NCI-H460 (cell line): ENCODE results near the gene SPATA25. TPM values are rescaled to one million over a fixed set of nuclear protein-coding genes. Genes with fewer than 3 reads are reported as not detected.
"Not testable (repeated sequence)": the region's sequence is repeated elsewhere in the genome, so short reads cannot be mapped to it uniquely, and the experiment has no call there.

Source experiments
- DNase-seq: peaks from one replicate; pipeline ENCODE4 v3.0.0-alpha.2; 2016; ENCODE audit warnings: low read depth; ENCODE audit errors: extremely low read depth
- total RNA-seq: library from RNA; depleted of rRNA; stranded (reverse); fragments of >200 nt; shearing (Covaris generic); gene quantifications from 2 replicates; pipeline ENCODE4 v1.2.3, GENCODE V29; 2014

The SPATA25 gene
- total RNA-seq, 1 experiment from 2014 or later = not detected

DNA sequence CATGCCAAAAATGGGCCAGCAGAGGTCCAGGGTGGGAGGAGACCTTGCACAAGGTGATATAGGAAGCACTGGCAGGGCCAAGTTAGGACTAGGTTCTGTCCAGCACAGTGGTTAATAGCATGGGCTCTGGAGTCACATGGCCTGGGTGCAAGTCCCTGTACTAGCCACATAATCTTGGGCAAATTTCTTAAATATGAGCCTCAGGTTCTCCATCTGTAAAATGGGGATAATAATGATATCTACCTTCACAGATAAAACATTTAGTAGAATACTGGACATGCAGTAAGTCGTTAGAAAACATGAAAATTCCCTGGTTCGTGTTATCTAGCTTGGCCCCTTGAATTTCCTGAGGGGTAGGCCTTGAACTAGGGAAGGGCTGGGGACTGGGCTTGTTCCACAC, 9.9 kb upstream of the SPATA25 start:
- no peak for DNase-seq

DNA sequence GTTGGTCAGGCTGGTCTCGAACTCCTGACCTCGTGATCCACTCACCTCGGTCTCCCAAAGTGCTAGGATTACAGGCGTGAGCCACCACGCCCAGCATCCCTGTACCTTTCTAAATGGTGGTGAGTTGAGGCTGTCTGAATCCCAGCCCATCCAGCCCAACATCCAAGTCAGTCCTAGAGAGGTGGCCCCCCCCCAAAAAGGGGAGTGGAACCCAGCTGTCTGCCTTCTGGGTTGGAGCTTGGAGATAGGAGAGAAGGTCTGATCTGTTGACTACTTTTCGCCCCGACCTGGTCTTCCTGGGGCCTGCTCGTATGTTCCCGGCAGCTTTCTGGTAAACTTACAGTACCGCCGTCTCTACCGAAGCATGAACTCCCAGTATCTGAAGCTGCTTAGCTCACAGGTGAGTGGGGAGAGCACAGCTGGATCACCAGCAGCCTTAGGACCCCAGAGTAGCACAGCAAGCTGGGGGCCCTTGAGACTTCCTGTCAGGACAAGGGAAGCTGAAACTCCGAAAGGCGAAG, 9.3 kb upstream of the SPATA25 start:
- no peak for DNase-seq

DNA sequence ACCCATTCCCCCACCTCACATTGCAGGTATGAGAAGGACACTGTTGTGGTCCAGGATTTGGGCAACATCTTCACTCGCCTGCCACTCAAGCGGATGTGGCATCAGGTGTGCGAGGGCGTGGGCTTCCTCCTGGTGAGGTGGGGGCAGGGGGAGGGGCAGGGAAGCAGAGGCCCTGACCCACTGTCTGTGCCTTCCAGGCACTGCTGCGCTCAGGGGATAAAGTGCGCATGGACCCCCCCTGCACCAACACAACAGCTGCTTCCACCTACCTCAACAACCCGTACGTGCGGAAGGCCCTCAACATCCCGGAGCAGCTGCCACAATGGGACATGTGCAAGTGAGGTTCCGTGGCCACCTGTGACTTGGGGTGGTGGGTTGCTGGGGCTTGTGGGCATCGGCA, 7.4 kb upstream of the SPATA25 start:
- no peak for DNase-seq

DNA sequence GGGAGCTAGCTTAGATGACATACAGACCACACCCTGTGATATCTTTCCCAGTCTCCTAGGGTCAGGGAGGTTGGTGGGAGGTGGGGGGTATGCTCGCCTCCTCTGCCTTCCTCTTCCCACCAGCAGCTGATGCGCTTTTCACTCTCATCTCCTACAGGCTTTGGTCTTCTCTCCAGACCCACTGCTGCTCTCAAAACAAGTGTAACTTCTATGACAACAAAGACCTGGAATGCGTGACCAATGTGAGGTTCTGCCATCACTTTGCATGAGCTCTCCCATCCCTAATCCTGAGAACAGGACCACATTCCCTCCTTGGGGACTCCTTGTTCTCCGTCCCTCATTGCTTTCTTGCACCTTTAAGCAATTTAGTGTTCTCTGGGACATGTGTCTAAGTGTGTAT, 6.4 kb upstream of the SPATA25 start:
- no peak for DNase-seq

DNA sequence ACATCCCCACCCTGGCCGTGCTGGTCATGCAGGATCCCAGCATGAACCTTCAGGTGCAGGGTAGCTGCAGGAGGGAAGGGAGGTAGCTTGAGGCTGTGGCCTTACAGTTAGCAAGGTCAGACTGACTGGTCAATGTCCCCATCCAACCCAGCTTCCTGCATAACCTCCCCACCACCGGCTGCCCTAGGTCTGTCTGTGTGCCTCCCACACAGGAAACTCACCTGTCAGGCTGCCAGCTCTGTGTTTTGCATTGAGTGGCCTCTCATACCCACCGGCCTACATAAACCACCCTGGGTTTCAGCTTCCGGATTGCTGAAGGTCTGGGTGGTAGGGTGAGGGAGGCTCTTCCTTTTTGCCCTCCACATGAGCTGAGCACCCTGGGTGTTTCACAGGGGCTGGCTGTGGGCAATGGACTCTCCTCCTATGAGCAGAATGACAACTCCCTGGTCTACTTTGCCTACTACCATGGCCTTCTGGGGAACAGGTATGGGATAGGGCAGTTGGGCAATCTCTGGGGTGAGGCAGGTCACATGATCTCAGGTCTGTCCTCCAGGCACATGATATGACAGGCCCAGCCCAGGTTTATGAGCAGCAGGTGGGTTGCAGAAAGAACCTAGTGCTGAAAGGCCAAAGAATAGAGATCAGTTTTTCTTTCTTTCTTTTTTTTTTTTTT, 5.5 kb upstream of the SPATA25 start:
- no peak for DNase-seq

DNA sequence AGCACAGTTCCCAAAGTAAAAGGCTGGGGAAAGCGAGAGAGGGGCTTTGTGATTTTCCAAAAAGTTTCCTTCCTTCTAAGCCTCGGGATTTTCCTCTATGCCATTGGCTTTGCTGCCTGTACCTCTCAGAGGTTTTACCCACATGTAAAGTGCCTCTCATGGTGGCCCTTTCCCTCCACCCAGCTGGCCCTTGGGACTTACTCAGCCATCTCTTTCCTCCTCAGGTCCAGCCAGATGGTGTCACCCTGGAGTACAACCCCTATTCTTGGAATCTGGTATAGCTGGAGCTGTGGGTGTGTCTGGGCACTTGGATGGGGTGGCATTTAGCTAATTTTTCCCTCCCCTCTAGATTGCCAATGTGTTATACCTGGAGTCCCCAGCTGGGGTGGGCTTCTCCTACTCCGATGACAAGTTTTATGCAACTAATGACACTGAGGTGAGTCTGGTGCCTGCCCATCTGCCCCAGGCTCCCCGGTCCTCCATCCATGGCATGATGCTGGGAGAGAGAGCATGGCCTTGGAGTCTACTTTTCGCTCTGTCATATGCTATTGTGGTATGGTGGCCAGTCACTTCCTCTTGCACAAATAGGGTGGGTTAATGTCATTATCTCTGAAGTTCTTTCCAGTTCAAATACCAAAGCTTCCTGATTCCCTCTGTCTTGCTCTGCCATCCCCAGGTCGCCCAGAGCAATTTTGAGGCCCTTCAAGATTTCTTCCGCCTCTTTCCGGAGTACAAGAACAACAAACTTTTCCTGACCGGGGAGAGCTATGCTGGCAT, 4.8 kb upstream of the SPATA25 start:
- DNase-seq = peak; percentile 38

DNA sequence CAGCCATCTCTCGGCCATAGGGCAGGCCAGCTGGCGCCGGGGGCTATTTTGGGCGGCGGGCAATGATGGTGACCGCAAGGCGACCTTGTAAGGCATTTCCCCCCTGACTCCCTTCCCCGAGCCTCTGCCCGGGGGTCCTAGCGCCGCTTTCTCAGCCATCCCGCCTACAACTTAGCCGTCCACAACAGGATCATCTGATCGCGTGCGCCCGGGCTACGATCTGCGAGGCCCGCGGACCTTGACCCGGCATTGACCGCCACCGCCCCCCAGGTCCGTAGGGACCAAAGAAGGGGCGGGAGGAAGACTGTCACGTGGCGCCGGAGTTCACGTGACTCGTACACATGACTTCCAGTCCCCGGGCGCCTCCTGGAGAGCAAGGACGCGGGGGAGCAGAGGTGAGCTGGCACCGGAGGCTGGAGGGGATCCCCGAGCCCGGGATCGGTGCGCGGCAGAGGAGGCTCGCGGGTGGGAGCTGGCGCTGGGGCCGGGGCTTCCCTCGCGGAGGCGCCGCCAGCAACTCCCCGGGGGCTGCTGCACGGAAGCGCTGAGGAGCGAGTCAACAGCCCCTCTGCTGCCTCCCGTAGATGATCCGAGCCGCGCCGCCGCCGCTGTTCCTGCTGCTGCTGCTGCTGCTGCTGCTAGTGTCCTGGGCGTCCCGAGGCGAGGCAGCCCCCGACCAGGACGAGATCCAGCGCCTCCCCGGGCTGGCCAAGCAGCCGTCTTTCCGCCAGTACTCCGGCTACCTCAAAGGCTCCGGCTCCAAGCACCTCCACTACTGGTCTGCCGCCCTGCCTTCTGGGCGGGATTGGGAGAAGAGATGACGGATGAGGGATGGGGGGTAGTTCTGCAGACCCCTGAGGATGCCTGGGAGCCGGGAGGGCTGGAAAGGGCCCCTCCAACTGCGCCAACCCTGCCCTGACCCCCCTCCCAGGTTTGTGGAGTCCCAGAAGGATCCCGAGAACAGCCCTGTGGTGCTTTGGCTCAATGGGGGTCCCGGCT, 3.9 kb upstream of the SPATA25 start, which contains the start of the genes CTSA and NEURL2:
Gene CTSA, plus strand, starts transcription at position 351 of the 999 bp plus-strand sequence. Its CDS starts 234 bp downstream, at position 585.
Gene NEURL2, minus strand, starts transcription at position 224 of the 999 bp plus-strand sequence. Its CDS starts 217 bp downstream, at position 7.
- DNase-seq = peak; percentile 84

DNA sequence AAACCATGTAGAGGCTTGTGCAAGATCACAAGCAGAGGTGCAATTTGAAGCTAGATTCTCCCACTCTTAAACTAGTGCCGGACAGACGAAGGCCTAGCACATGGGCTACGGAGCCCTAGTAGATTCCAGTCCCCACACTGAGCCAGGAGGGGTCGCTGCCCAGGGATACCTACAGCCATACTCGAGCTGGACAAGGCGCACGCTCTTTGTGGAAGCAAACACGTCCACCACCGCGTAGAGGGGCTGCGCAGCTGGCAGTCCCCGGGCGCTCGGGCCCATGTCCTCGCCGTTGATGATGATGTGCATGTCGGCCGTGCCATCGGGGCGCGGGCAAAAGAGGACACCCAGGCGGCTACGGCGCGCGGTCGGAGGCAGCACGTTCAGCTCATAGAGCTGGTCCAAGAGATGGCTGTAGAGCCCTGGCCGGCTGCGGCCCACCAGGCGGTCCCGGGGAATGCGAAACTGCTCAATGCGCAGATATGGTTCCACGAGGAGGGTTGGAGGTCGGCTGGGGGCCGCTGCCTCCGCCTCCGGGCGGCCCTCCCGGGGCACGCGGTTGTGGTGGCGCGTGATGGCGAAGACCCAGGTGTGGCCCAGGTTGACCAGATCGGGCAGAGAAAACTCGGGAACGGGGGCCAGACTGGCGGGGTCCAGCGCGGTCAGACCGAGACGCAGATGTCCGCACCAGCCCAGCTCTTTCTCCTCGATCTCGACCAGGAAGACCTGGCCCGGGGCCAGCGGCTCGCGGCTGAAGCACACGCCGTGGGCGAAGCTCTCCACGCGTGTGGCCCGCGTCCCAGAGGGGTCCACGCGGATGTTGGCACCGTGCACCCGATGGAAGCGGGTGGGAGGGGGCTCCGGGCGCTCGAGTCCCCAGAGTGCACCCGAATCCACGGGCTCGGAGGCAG, 2.9 kb upstream of the SPATA25 start:
- DNase-seq = no peak

DNA sequence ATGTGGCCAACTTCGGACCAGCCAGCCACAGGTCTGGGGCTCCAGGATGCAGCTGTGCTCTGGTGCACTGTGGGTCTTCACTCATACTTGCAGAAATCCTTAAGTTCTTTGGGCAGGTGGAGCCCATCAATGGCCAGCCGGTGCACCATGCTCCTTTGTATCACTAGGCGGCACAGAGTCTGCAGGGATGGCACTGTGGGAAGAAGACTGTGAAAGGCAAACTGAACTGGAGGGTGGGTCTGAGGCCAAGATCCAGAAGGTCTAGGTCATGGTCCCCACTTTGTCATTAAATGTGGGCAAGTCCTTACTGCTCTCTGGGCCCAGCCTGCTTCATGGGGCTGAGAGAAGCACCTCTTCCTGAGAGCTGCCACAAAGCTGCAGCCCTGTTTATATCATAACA, 1.3 kb upstream of the SPATA25 start:
- DNase-seq = no peak

DNA sequence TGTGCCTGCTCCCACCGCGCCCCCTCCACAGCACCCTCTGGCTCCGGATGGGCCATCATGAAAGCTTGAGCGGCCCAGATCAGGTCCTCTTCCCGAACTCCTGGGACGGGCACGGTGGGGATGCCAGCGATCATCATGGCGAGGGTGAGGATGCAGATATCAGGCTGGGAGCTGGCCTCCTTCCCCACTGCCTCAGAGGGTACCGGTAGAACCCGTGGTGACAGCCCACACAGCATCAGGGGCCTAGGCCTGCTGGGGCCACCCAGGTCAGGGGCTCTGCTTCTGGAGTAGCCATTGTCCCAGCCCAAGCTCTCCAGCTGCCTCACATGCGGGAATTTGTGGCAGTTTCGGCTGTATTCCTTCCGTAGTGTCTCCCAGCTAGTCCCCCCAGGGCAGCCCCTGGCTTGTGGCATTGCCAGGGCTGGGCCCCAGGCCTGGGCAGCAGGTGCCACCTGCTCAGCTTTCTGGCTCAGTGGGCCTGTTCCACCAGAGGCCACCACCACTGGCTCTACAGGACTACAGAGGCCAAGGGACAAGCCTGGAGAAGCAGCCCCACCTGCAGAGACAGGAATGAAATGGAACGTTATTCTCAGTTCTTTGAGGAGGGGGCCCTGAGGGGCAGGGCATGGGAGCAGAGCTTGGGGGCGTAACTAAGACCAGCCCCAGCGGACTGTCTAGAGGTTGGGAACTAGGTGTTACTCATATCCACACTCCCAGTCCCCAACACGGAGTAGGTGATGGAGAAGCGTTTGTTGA, 654 bp downstream of the SPATA25 start:
- DNase-seq = no peak

DNA sequence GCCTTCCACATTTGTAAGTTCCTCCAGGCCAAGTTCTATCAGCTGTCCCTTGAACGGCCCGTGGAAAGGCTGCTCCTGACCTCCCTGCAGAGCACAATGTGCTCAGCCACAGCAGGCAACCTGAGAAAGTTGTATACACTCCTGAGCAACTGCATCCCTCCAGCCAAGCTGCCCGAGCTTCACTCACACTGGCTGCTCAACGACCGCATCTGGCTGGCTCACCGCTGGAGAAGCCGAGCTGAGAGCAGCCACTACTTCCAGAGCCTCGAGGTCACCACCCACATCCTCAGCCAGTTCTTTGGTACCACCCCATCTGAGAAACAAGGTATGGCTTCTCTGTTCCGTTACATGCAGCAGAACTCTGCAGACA, 4.3 kb downstream of the SPATA25 start:
- DNase-seq = no peak

DNA sequence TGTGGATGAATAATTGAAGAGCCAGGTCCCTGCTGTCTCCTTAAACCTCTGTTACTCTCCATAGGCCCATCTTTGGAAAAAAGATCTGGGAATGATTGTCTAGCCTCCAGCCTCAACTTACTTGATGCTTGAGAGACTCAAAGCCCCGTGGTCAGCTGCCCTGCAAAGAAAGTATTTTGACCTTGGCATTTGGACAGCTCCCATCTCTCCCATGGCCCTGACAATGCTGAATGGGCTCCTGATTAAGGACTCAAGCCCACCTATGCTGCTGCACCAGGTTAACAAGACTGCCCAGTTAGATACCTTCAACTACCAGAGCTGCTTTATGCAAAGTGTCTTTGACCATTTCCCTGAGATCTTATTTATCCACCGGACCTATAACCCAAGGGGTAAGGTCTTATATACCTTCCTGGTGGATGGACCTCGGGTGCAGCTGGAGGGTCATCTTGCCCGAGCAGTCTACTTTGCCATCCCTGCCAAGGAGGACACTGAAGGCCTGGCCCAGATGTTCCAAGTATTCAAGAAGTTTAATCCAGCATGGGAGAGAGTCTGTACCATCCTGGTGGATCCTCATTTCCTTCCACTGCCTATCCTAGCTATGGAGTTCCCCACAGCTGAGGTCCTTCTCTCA, 4.8 kb downstream of the SPATA25 start:
- DNase-seq = no peak

DNA sequence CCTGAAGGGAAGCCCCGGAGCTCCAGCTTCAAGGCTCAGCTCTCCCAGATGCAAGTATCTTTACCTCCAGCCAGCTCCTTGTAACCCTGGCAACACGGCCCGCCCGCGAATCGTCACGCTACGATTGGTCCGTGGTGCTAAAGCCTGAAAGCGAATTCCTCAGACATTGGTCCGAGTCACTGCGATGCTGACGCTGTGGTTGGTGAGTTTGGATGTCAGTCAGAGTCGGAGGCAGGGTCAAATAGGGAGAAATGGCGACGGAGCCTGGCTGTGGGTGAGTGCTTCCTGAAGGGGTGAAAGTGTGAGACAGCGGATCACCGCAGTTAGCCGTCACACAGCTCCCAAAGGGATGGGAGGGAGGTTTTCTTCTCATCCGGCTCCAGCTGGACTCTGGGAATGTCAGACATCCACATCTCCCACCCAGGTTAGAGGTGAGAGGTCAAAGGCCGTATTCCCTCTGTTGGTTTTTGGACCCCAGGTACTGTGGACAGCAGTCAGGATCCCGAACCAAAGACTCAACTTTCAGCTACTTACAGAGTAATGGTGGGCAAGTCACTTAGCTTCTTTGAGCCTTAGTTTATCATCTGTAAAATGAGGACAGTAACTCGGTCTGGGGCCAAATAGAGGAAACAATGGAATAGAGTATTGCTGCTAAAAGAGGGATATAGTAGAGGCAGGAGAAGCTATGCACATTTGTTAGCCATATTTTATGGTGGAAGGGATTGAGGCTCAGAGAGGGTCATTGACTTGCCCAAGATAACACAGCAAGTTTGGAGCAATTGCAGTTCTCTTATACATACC, 6.2 kb downstream of the SPATA25 start, which contains the start of gene ZSWIM1:
Gene ZSWIM1, plus strand, starts transcription at position 240 of the 801 bp plus-strand sequence. CDS start 1,366 bp downstream, outside the sequence.
- peak; percentile 100 for DNase-seq

DNA sequence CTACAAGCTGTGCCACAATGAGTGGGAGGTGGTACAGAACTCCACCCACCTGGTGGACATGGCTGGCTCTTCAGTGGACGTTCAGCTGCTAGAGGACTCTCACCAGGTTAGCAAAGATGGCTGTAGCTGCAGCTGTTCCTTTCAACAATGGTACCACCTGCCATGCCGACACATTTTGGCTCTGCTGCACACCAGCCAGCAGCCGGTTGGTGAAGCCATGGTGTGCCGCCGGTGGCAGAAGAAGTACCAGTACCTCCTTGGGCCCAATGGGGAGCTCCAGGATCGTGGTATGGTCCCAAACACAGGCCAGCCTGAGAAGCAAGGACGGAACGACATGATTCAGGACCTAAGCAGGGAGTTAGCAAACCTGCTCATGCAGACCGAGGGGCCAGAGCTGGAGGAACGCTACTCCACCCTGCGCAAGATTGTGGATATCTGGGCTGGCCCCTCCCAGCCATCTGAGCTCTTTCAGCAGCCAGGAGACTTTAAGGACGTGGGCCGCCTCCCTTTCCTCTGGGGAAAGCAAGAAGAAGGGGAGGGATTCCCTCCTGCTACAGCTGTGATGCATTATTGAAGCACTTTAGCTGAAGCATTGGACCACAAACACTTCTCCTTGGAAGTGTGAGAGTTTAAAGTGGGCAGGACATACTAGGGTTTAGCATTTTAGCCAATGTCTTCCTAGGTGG, 9.2 kb downstream of the SPATA25 start:
- no peak for DNase-seq

DNA sequence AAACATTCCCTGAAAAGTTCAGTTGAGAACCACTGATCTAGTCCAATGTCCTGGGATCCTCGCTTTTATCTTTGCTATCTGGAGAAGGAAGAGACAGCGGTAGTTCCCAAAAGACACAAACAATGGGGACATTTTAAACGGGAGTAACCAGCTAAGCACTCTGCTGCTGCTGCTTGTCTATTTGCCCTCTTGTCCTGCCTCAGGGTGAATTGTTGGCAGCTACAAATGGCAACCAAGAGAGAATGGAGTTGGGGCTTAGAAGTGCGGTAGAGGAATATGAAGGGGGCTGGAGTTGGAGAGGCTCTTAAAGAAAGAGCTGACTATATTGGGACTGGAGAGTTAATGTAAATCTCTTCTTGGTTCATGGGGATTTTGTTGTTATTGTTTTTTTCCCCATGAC, 12.8 kb downstream of the SPATA25 start:
- DNase-seq = no peak

DNA sequence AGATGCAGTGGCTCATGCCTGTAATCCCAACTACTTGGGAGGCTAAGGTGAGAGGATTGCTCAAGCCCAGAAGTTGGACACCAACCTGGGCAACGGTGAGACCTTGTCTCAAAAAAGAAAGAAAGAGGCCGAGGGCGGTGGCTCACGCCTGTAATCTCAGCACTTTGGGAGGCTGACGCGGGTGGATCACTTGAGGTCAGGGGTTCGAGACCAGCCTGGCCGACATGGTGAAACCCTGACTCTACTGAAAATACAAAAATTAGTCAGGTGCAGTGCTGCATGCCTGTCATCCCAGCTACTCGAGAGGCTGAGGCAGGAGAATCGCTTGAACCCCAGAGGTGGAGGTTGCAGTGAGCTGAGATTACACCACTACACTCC, 13.3 kb downstream of the SPATA25 start:
- not testable (repeated sequence) for DNase-seq
